Stomach (tissue), 9 donors: Measurements from ENCODE around the gene LRRTM4. TPM values are rescaled to one million over a fixed set of nuclear protein-coding genes. Genes with fewer than 3 reads are reported as not detected.
"Not testable (repeated sequence)": the region's sequence is repeated elsewhere in the genome, so short reads cannot be mapped to it uniquely, and the experiment has no call there.

Experiments
- DNase-seq, 2 donors: peaks; one replicate each; pipeline versions ENCODE4 v3.0.0 to v3.0.0-alpha.2; 2013 to 2019
- H3K27ac ChIP-seq, 5 donors: fragments of 200-600 bp in 4 of 5; sonication (generic) in 4 of 5; one replicate each; pipeline ENCODE4 v1.5.1; 2013 to 2019; ENCODE audit warnings: mild to moderate bottlenecking in 1 of 5, moderate library complexity in 1 of 5
- H3K27me3 ChIP-seq, 3 donors: fragments of 200-600 bp; sonication (generic); one replicate each; pipeline ENCODE4 v1.5.1; 2017 to 2019; ENCODE audit warnings: mixed run types in 1 of 3
- H3K36me3 ChIP-seq, 4 donors: fragments of 200-600 bp; sonication (generic); 1 replicate in 3 of 4; 2 replicates in 1 of 4; pipeline ENCODE4 v1.5.1; 2016 to 2019
- H3K4me1 ChIP-seq, 4 donors: fragments of 200-600 bp; sonication (generic); one replicate each; pipeline ENCODE4 v1.5.1; 2016 to 2019
- H3K4me3 ChIP-seq, 4 donors: fragments of 200-600 bp; sonication (generic) in 3 of 4; one replicate each; pipeline ENCODE4 v1.5.1; 2016 to 2019; ENCODE audit warnings: mild to moderate bottlenecking in 1 of 4
- H3K9me3 ChIP-seq, 4 donors: fragments of 200-600 bp; sonication (generic); one replicate each; pipeline ENCODE4 v1.5.1; 2016 to 2019
- CTCF ChIP-seq, 7 experiments: fragments of 450-650 bp in 4 of 7; fragments of 200-600 bp in 3 of 7; sonication (generic) in 3 of 7; IDR thresholded peaks; one replicate each; pipeline ENCODE4 v1.5.1; 2016 to 2019; ENCODE audit warnings: antibody characterized with exemption in 7 of 7, control low read depth in 2 of 7, mild to moderate bottlenecking in 1 of 7
- EP300 ChIP-seq: sonication (generic); formaldehyde crosslinking; IDR thresholded peaks from one replicate; pipeline ENCODE4 v1.6.1; 2017; ENCODE audit warnings: antibody characterized with exemption
- POLR2A ChIP-seq, 4 donors: fragments of 450-650 bp; IDR thresholded peaks; one replicate each; pipeline ENCODE4 v1.6.1; 2016; ENCODE audit warnings: antibody characterized with exemption in 4 of 4, control low read depth in 2 of 4, mild to moderate bottlenecking in 1 of 4, moderate library complexity in 1 of 4
- POLR2AphosphoS5 ChIP-seq, 3 donors: sonication (generic); formaldehyde crosslinking; IDR thresholded peaks; one replicate each; pipeline ENCODE4 v1.6.1; 2016; ENCODE audit warnings: antibody characterized with exemption in 3 of 3
- WGBS, 5 donors: extraction: QIAGEN DNeasy Blood & Tissue Kit in 3 of 5; methylation state at CpG; one replicate each; pipeline versions ENCODE4 v1.1.5 to v1.1.7; 2013 to 2018; 5-methylcytosine and 5-hydroxymethylcytosine counted together
- intact Hi-C: fragments of 100-400 bp; cut with DNase I; formaldehyde crosslinking; loops from one replicate; pipeline ENCODE4 v1.15.1; 2023; ENCODE audit warnings: low total_unique reads
- polyA plus RNA-seq, 3 donors: library from polyadenylated mRNA; stranded (reverse); fragments of 200-250 nt; gene quantifications; one replicate each; pipeline ENCODE4 v1.2.3, GENCODE V29; 2013
- total RNA-seq, 5 donors: library from RNA; depleted of rRNA; stranded (reverse); fragments of >200 nt; gene quantifications; one replicate each; pipeline versions ENCODE4 v1.1.0 to v1.2.3, GENCODE V29; 2014 to 2016
- donor health status: healthy with polysubstance abuse.
- donor health status: Bipolar disorder and iron deficiency.
- donor health status: healthy.

LRRTM4 gene
- total and polyA plus RNA-seq, 8 donors, result 0.13 to 2.2 (median 0.19) TPM; not detected in 5

DNA sequence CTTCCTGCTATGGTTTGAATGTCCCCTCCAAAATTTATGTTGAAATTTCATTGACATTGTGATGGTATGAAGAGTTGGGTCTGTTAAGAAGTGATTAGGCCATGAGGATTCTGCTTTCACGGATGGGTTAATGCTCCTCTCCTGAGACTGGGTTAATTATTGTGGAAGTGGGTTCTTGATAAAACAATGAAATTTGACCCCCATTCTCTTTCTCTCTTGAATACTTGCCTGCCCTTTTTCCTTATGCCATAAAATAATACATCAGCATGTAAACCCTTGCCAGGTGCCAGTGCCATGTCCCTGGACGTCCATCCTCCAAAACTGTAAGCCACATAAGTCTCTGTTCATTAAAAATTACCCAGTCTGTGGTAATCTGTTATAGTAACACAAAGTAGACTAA is 352.8 kb downstream of the LRRTM4 start:
- Histone ChIP-seq H3K27me3 (no peaks in the 10 kb centered on the region), H3K27ac (no peak overlapping the region), H3K4me3 (no peak overlapping the region), H3K36me3 (no peaks in the 10 kb centered on the region), H3K4me1 (no peaks in the 10 kb centered on the region), H3K9me3 (peaks cover 0 to 6% (median 2%) of the 10 kb centered on the region in 4 donors)
- intact Hi-C loops, result no loop called here
- WGBS, 5 donors, result 45 to 58% (median 53%) methylated on average over 2 of the region's 2 CpGs
- TF ChIP-seq CTCF (IDR thresholded peaks at IDR 0.05), result no peak
- no peak for TF ChIP-seq POLR2A (IDR thresholded peaks at IDR 0.05)
- no peak for TF ChIP-seq EP300
- TF ChIP-seq POLR2AphosphoS5 (IDR thresholded peaks at IDR 0.05), result no peak
- DNase-seq, result no peak

DNA sequence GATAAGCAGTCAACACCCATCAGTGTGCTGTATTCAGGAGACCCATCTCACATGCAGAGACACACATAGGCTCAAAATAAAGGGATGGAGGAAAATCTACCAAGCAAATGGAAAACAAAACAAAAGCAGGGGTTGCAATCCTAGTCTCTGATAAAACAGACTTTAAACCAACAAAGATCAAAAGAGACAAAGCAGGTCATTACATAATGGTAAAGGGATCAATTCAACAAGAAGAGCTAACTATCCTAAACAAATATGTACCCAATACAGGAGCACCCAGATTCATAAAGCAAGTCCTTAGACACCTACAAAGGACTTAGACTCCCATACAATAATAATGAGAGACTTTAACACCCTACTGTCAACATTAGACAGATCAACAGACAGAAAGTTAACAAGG is 358.2 kb downstream of the LRRTM4 start:
- H3K27me3 ChIP-seq, H3K27ac ChIP-seq, DNase-seq, intact Hi-C loops, H3K4me1 ChIP-seq, H3K36me3 ChIP-seq, H3K4me3 ChIP-seq: not testable (repeated sequence)
- peaks cover 0 to 16% (median 10%) of the 10 kb centered on the region in 4 donors for H3K9me3 ChIP-seq

DNA sequence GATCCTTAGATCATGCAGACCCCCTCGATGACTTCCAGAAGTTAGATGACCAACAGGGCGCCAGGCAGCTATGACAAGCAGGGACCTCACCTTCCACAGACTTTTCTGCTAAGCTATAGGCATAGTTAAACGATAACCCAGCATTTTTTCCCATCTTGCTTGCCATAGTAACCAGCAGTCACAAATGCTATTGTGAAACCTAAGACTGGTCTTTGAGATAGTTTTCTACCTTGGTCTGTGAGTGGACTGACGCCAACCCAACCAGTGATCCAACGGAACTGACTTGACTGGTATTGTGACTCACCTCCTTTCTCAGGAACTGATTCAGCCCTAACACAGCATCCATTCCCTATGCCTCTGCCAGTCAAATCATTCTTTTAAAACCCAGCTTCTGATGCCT is 361.2 kb downstream of the LRRTM4 start:
- no peak for DNase-seq
- Histone ChIP-seq H3K9me3 (peaks cover 0 to 12% (median 7%) of the 10 kb centered on the region in 4 donors), H3K27ac (no peak overlapping the region), H3K4me1 (no peaks in the 10 kb centered on the region), H3K27me3 (no peaks in the 10 kb centered on the region), H3K36me3 (no peaks in the 10 kb centered on the region), H3K4me3 (no peak overlapping the region)
- TF ChIP-seq CTCF (IDR thresholded peaks at IDR 0.05) (no peak), EP300 (no peak), POLR2AphosphoS5 (IDR thresholded peaks at IDR 0.05) (no peak), POLR2A (IDR thresholded peaks at IDR 0.05) (no peak)
- WGBS, 5 donors, result 75 to 86% (median 79%) methylated on average over 5 of the region's 5 CpGs
- intact Hi-C loops, result no loop called here

GRCh38 chr2:77156599-77156998 is 365.6 kb downstream of the LRRTM4 start:
- 76 to 88% (median 82%) methylated on average over 3 of the region's 3 CpGs for WGBS, 5 donors
- H3K4me3 ChIP-seq, result no peak overlapping the region

GRCh38 chr2:77155511-77155910 is 366.7 kb downstream of the LRRTM4 start:
- H3K27me3 ChIP-seq, result no peaks in the 10 kb centered on the region
- no peak for DNase-seq
- no peak overlapping the region for H3K27ac ChIP-seq
- no peaks in the 10 kb centered on the region for H3K9me3 ChIP-seq
- H3K36me3 ChIP-seq, result no peaks in the 10 kb centered on the region
- H3K4me1 ChIP-seq, result no peaks in the 10 kb centered on the region
- TF ChIP-seq CTCF (IDR thresholded peaks at IDR 0.05) (no peak), POLR2A (IDR thresholded peaks at IDR 0.05) (no peak), EP300 (no peak), POLR2AphosphoS5 (IDR thresholded peaks at IDR 0.05) (no peak)
- WGBS, 5 donors, result 76 to 100% (median 85%) methylated on average over 1 of the region's 1 CpG
- H3K4me3 ChIP-seq, result no peak overlapping the region
- intact Hi-C loops, result no loop called here

More at GRCh38 chr2:77156599-77156998, 365.6 kb downstream of the LRRTM4 start:
- intact Hi-C loops, result no loop called here
- Histone ChIP-seq H3K4me1 (no peaks in the 10 kb centered on the region), H3K36me3 (no peaks in the 10 kb centered on the region), H3K27ac (no peak overlapping the region), H3K9me3 (peaks cover 0 to 3% (median 0%) of the 10 kb centered on the region in 4 donors), H3K27me3 (no peaks in the 10 kb centered on the region)
- TF ChIP-seq CTCF (IDR thresholded peaks at IDR 0.05), result no peak
- no peak for TF ChIP-seq POLR2AphosphoS5 (IDR thresholded peaks at IDR 0.05)
- DNase-seq, result no peak
